ENCODE measurements around the gene DLX1. TPM values are rescaled to one million over a fixed set of nuclear protein-coding genes. Genes with fewer than 3 reads are reported as not detected.

DLX1 gene
- not detected in 2 replicates for total RNA-seq (2021; fragmentation: NEBNext Ultra II Directional; extraction: Animal tissue kit (Norgen Biotek cat#: 25700))
- 0.05 and 0.11 TPM in 2 replicates for polyA plus RNA-seq (2011; rRNA removed)
- 0.08 TPM for polyA plus RNA-seq (2011; cell fraction: cytosol; rRNA removed)
- polyA plus RNA-seq (2011; cell fraction: nucleus; rRNA removed): 0.07 TPM
- polyA plus RNA-seq (2012, experiment 1 of 2): not detected in 4 replicates
- not detected for polyA plus RNA-seq (2012, experiment 2 of 2)
- polyA plus RNA-seq (2013, experiment 1 of 2): 0.04 TPM
- 0.22 TPM for polyA plus RNA-seq (2013, experiment 2 of 2)
- 0.19 TPM in 1 of 2 replicates, not detected in the other for polyA minus RNA-seq (2011; rRNA and poly(A)+ RNA removed)
- polyA minus RNA-seq (2011; cell fraction: cytosol; rRNA and poly(A)+ RNA removed): not detected
- not detected for polyA minus RNA-seq (2011; cell fraction: nucleus; rRNA and poly(A)+ RNA removed)
- long read RNA-seq, experiment 1: 0 reads
- long read RNA-seq, experiment 2: 0 reads

DNA sequence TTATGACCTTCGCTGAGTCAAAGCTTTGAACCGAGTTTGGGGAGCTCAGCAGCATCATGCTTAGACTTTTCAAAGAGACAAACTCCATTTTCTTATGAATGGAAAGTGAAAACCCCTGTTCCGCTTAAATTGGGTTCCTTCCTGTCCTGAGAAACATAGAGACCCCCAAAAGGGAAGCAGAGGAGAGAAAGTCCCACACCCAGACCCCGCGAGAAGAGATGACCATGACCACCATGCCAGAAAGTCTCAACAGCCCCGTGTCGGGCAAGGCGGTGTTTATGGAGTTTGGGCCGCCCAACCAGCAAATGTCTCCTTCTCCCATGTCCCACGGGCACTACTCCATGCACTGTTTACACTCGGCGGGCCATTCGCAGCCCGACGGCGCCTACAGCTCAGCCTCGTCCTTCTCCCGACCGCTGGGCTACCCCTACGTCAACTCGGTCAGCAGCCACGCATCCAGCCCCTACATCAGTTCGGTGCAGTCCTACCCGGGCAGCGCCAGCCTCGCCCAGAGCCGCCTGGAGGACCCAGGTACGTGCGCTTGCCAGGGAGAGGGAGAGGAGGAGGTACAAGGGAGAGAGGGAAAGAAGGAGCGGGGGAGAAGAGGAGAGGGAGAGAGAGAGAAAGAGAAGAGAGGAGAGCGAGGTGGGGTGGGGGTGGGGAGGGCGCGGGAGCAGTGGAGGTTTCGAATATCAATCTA is at the start of gene DLX1:
DLX1 (plus strand) TSS at position 48 of the 700 bp plus-strand sequence; CDS start at position 219, 171 bp downstream.
- FAIRE-seq: no peak
- 0 out of 8 replicates have a peak, but pooled peaks cover 0 to 3% (median 0%) of the 10 kb centered on the region in 4 experiments for H3K36me3 ChIP-seq (ENCODE audit: control insufficient read depth in 2 of 4, insufficient read depth in 4 of 4, low read length in 3 of 4)
- H2AFZ ChIP-seq (ENCODE audit: low read length): peak within 1 kb of the TSS; percentile 47; the same call in 1 of the 2 replicates
- no peak for TF ChIP-seq TEAD4 (IDR thresholded peaks at IDR 0.05; ENCODE audit: low read depth, low read length)
- TF ChIP-seq SP2 (IDR thresholded peaks at IDR 0.05; ENCODE audit: low read length): no peak
- no peak for TF ChIP-seq POLR2A (IDR thresholded peaks at IDR 0.05; ENCODE audit: control extremely low read depth in 1 of 2, low read depth in 2 of 2, low read length in 2 of 2)
- TF ChIP-seq EP300 (IDR thresholded peaks at IDR 0.05; ENCODE audit: borderline replicate concordance in 1 of 2, low read depth in 2 of 2, low read length in 2 of 2): no peak
- TF ChIP-seq NANOG (IDR thresholded peaks at IDR 0.05; ENCODE audit: insufficient read depth, low read depth, low read length, poor library complexity, severe bottlenecking): no peak
- TF ChIP-seq KDM4A (IDR thresholded peaks at IDR 0.05; ENCODE audit: low read depth, low read length, severe bottlenecking): peak; percentile 47
- TF ChIP-seq YY1 (IDR thresholded peaks at IDR 0.05; ENCODE audit: low read depth, low read length): no peak
- peak; percentile 92 for TF ChIP-seq CHD2 (IDR thresholded peaks at IDR 0.05; ENCODE audit: low read length)
- 0 out of 2 replicates have a peak, but pooled peaks have one; percentile 16 for TF ChIP-seq CBX8 (IDR thresholded peaks at IDR 0.05; ENCODE audit: borderline replicate concordance, low read depth, low read length)

More for the DNA sequence above, at the start of gene DLX1:
- Histone ChIP-seq H4K5ac (ENCODE audit: insufficient read length, low read depth, low read length) (no peak within 1 kb of the TSS), H3K23ac (ENCODE audit: insufficient read length) (no peak within 1 kb of the TSS), H2AK5ac (ENCODE audit: low read depth, low read length) (no peak within 1 kb of the TSS), H2BK20ac (ENCODE audit: low read length) (0 out of 2 replicates have a peak within 1 kb of the TSS, but pooled peaks have one; percentile 18), H3K27ac (ENCODE audit: low read depth, low read length) (no peak within 1 kb of the TSS), H3K79me2 (ENCODE audit: control insufficient read depth in 1 of 2, insufficient read depth in 2 of 2, low read length in 2 of 2) (no peaks in the 10 kb centered on the region), H3K9me3 (ENCODE audit: insufficient read depth in 2 of 2, low read depth in 1 of 2, low read length in 1 of 2) (no peaks in the 10 kb centered on the region), H3K4me3 (ENCODE audit: extremely low read depth in 1 of 4, insufficient read depth in 2 of 4, low read depth in 3 of 4, low read length in 4 of 4) (peak within 1 kb of the TSS; percentile 40 to 66 (median 53)), H4K91ac (replicated peaks; ENCODE audit: insufficient read length, low read length) (no peak within 1 kb of the TSS), H3K23me2 (ENCODE audit: low read depth, low read length) (peaks cover 14% of the 10 kb centered on the region; the same call in 1 of the 2 replicates), H3K9ac (replicated peaks in 1 of 4; ENCODE audit: extremely low read depth in 1 of 4, low read depth in 3 of 4, low read length in 3 of 4) (0 out of 7 replicates have a peak within 1 kb of the TSS, but pooled peaks of 1 of the 4 experiments have one; percentile 13), H3K79me1 (ENCODE audit: low read depth, low read length) (no peaks in the 10 kb centered on the region), H3K27me3 (replicated peaks in 1 of 4; ENCODE audit: control insufficient read depth in 3 of 4, extremely low read depth in 1 of 4, insufficient read depth in 3 of 4, low read length in 3 of 4) (peaks cover 93 to 100% (median 99%) of the 10 kb centered on the region in 4 experiments), H4K8ac (ENCODE audit: extremely low read depth, insufficient read depth, low read length) (peak within 1 kb of the TSS; percentile 80; the same call in 1 of the 2 replicates), H2BK5ac (ENCODE audit: low read depth, low read length) (peak within 1 kb of the TSS; percentile 24; the same call in 1 of the 2 replicates), H4K20me1 (replicated peaks in 1 of 2; ENCODE audit: control insufficient read depth in 1 of 2, insufficient read depth in 2 of 2, low read length in 2 of 2) (peaks cover 24 to 46% of the 10 kb centered on the region in 2 experiments), H3K56ac (replicated peaks; ENCODE audit: insufficient read length, low read depth, low read length) (no peak within 1 kb of the TSS), H2BK120ac (replicated peaks; ENCODE audit: low read depth, low read length) (no peak within 1 kb of the TSS), H2BK15ac (ENCODE audit: low read length) (0 out of 2 replicates have a peak within 1 kb of the TSS, but pooled peaks have one; percentile 81), H3K18ac (ENCODE audit: extremely low read depth, low read length) (peak within 1 kb of the TSS; percentile 48), H3K4ac (replicated peaks; ENCODE audit: insufficient read length, low read depth, low read length) (no peak within 1 kb of the TSS), H2BK12ac (ENCODE audit: low read depth, low read length) (peak within 1 kb of the TSS; percentile 62; the same call in 1 of the 2 replicates), H3K4me2 (ENCODE audit: insufficient read depth in 1 of 2, low read depth in 2 of 2, low read length in 2 of 2) (peak within 1 kb of the TSS; percentile 78 to 84), H3K14ac (ENCODE audit: insufficient read length) (no peak within 1 kb of the TSS), H3K4me1 (replicated peaks in 1 of 4; ENCODE audit: control insufficient read depth in 3 of 4, insufficient read depth in 4 of 4, low read length in 3 of 4) (peaks cover 2 to 61% (median 29%) of the 10 kb centered on the region in 4 experiments)
- POLR2A ChIA-PET (ENCODE audit: partially characterized antibody): interaction anchor here (0.8 to 14.0 kb wide), 3 partner anchors 13 to 86 kb away, joined by 3 to 184 read pairs (median 3); partner anchors contain the start of genes DLX2 and METAP1D
- peak in 1 of 2 experiments; percentile 75 for DNase-seq (ENCODE audit: low read depth in 1 of 2, low spot score in 2 of 2)
- WGBS, 2 experiments (ENCODE audit: extremely low coverage in 1 of 2, insufficient coverage in 1 of 2, insufficient read length in 1 of 2, insufficient replicate concordance in 2 of 2, low coverage in 1 of 2, low lambda C conversion rate in 2 of 2, missing lambda C conversion rate in 1 of 2): 2% methylated on average over 29 of the region's 34 CpGs; no CpG with 5 or more reads in 1 of the 2 experiments
- CTCF ChIA-PET (ENCODE audit: partially characterized antibody): interaction anchor here (0.9 to 12.4 kb wide), 5 partner anchors 9 to 490 kb away, joined by 3 to 198 read pairs (median 4); partner anchors contain the start of gene DLX2

Measured in H1 (cell line).